ENCODE results near the gene TSC1.

DNA sequence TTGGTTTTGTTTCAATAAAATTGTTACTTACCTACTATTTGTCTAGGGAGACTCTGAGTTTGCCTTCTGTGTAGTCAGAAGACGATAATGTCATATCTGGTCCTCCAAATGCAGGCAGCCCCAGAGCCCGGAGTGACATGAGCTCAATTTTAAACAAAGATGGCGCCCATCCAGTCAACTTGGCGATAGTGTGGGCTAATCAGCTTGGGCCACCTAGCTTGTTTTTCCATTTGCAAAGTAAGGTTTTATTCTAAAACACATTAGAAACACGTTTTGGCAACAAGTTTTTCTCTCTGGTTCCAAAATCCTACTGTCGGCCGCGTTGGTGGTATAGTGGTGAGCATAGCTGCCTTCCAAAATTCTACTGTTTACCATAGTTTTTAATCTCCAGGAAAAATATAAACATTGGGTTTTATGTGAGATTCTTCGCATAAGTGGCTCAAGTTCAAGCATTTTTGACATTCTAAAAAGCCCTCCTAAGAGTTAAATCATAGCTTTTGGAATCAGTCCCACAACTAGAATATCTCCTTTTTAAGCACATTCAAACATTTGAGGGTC, 13.2 kb downstream of the TSC1 start:
- TF ChIP-seq EZH2 (IDR thresholded peaks at IDR 0.05): no peak
- no peak for TF ChIP-seq POLR2AphosphoS5 (IDR thresholded peaks at IDR 0.05; ENCODE audit: borderline replicate concordance, low read depth, low read length)
